ENCODE measurements around the gene CEACAM1.
"Not testable (repeated sequence)": the region's sequence is repeated elsewhere in the genome, so short reads cannot be mapped to it uniquely, and the experiment has no call there.

CEACAM1 gene

DNA sequence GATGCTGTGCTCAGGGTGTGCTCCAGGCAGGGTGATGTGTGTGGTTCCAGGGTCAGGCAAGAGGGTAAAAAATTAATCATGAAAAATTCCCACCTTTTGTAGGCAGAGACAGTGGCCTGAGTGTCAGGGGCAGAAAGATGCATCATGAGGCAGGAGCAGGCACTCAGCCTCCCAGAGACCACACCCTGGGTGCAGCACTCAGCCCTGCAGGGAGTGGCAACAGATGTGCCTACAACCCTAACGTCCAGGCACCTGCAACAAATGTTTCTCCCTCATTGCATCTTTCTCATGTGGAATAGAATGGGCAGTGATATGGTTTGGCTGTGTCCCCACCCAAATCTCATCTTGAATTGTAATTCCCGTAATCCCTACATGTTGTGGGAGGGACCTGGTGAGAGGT is 19.6 kb upstream of the CEACAM1 start:
- no peak for ATAC-seq

DNA sequence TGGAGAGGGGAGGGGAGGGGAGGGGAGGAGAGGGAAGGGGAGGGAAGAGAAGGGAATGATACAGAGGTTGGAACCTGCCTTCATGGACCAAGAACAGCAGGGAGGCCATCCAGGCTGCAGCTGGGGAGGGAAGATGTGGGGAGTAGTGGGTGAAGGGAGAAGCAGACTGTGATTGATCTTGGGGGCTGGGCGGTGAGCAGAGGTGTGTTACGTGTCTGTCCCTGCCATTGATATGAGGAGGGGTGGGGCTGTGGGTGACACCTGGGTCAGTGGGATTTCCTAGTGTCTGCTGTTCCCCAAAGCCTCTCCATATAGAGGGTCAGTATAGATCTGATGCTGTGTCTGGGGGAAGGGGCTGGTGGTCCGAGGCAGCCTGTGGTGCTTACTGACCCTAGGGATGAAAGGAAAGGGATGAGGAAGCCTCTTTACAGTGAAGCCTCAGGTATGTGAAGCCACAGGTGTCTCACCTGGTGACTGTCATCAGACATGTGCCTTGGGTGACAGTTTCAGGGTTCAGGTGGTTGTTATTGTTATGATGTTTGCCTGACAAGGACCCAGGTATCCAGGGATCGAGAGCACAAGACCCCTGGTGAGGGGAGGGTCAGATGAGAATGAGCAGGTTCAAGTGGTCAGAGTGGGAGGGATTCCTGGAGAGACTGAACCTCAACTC is 18.7 kb upstream of the CEACAM1 start:
- ATAC-seq = no peak

DNA sequence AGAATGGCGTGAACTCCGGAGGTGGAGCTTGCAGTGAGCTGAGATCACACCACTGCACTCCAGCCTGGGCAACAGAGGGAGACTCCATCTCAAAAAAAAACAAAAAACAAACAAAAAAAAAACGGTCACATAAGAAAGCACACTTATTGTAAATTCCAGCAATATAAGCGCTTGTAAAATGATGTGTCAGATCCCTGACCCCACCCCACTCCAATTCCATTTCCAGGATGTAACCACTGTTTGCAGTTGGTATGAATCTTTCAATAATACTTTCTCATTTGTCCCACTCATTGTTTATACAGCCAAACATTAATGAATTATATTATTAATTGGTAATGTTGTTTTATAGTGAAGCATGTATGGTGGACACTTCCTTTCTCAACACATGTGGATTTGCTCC is 15.9 kb upstream of the CEACAM1 start:
- no peak for ATAC-seq

DNA sequence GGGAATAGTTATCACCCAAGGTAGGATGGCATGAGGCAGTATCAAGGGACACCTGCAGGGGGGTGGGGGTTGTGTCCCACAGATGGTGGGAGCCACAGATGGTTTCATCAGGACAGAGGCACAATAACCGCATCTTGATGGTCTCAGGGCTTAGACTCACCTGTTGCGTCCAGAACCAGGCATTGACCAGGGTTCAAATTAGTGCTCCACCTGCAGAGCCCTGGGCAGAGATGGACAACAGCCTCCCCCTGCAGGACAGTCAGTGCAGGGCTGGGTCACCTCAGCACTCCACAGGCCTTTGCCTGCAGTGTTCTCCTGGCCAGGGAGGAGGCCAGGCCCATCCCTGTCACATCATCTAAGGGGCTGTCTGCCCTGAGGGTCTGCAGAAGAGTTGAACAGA is 14.5 kb upstream of the CEACAM1 start:
- ATAC-seq = no peak

- ATAC-seq = no peak
Observed at GRCh38 chr19:42540071-42540553, 11.8 kb upstream of the CEACAM1 start.

DNA sequence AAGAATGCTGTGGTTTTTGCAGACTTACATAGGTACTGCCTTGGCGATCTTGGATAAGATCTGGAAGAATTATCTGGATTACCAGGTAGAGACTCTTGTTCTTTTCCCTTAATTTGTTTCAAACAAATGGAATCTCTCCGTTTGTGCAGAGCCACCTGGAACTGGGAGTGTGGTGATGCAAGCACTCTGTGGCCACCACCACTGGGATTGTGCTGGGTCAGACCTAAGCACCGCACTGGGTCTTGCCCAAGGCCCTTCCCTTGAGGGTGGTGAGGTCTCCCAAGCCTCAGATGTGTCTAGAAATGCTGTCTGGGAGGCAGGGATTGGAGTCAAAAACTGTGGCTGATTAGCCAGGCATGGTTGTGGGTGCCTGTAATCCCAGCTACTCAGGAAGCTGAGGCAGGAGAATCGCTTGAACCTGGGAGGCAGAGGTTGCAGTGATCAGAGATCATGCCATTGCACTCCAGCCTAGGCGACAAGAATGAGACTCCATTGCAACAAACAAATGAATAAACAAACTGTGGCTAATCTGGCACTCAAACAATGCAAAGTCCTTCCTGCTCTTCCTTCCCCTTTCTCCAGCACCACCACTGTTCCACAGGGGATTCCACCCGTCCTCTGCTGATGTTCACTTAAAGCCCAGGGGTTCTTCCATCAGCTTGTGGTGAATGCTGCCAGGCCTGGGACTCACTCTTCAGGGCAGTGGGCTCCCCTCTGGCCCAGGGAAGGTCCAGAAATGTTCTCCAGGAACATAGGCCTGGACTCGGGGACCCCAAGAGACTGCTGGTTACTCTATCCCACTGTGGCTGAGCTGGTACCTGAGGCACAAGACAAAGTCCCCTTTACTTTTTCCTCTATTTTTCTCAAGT is 10.8 kb upstream of the CEACAM1 start:
- ATAC-seq = no peak

GRCh38 chr19:42535276-42535675 is 7.0 kb upstream of the CEACAM1 start:
- ATAC-seq = not testable (repeated sequence)

DNA sequence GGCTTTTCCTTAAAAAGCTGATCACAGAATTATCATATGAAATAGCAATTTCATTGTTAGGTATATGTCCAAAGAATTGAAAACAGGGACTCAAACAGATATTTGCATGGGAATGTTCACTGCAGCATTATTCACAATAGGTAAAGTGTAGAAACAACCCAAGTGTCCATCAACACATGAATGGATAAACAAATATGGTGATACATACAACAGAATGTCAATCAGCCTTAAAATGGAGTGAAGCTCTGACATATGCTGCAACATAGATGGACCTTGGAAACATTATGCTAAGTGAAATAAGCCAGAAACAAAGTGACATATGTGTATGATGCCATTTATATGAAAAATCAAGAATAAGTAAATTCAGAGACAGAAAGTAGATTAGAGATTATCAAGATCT is 6.1 kb upstream of the CEACAM1 start:
- no peak for ATAC-seq

DNA sequence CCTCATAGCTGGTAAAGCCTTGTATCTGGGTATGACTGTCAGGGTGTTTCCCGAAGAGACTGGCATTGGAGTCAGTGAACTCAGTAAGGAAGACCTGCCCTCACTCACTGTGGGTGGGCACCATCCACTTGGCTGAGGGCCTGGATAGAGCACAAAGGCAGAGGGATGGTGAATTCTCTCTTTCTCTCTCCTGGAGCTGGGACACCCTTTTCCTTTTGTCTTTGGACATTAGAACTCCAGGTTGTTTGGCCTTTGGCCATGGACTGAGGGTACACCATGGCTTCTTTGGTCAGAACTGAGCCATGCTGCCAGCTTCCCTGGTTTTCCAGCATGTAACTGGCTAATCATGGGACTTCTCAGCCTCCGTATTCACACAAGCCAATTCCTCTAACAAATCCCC is 4.6 kb upstream of the CEACAM1 start:
- ATAC-seq = no peak

DNA sequence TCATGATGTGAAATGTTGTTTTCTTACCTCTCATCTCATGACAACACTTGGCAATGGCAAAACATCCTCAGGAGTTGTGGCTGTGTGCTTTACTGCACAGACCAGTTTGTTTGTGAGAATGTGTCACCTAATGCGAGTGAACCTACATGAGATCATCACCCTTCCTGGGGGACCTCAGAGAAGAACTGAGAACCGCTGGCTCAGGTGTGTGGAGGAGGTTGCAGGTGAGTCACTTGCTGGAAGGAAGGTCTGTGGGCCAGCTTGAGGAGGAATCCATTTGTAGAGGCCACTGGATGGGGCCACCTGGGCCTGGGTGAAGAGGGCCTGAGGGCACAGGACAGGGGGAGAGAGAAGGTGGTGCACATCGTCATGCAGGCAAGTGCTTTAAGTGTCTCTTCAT is 3.0 kb upstream of the CEACAM1 start:
- ATAC-seq = peak; percentile 36 to 44

- peak; percentile 76 to 80 for ATAC-seq
Observed at GRCh38 chr19:42529248-42529764, 1.0 kb upstream of the CEACAM1 start.

DNA sequence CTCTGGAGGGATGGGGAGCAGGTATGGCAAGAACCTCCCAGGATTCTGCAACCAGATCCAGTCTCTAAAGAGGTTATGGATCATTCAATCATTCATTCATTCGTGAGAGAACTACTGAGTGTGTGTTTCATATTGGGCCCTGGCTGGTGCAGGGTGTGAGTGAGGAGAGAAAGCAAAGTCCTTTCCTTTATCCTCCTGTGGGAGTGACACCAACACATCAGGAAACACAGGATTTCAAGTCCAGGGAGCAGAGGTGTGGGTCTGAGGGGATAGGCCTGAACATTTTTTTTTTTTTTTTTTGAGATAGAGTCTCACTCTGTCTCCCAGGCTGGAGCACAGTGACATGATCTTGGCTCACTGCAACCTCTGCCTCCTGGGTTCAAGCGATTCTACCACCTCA is 3.3 kb downstream of the CEACAM1 start:
- ATAC-seq = no peak

- ATAC-seq = no peak
Observed at GRCh38 chr19:42524250-42524649, 4.0 kb downstream of the CEACAM1 start.

DNA sequence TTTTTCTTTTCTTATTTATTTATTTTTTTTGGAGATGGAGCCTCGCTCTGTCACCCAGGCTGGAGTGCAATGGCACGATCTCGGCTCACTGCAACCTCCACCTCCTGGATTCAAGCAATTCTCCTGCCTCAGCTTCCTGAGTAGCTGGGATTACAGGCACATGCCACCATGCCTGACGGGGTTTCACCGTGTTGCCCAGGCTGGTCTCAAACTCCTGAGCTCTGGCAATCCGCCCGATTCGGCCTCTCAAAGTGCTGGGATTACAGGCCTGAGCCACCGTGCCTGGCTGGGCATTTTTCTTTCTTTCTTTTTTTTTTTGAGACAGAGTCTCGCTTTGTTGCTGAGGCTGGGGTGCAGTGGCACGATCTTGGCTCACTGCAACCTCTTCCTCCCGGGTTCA is 6.0 kb downstream of the CEACAM1 start:
- not testable (repeated sequence) for ATAC-seq

GRCh38 chr19:42521346-42522030 is 6.8 kb downstream of the CEACAM1 start:
- ATAC-seq = no peak

- ATAC-seq = no peak
Observed at GRCh38 chr19:42519108-42519507, 9.2 kb downstream of the CEACAM1 start.

DNA sequence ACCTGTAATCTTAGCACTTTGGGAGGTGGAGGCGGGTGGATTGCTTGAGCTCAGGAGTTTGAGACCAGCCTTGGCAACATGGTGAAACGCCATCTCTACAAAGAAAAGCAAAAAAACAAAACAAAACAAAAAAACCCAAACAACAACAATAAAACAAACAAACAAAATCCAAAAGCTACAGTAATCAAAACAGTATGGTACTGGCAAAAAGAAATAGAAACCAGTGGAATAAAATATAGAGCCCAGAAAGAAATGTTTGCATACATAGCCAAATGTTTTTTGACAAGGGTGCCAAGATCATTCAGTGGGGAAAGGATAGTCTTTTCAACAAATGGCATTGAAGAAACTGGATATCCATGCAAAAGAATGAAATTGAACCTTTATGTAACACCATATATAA is 11.5 kb downstream of the CEACAM1 start:
- no peak for ATAC-seq

DNA sequence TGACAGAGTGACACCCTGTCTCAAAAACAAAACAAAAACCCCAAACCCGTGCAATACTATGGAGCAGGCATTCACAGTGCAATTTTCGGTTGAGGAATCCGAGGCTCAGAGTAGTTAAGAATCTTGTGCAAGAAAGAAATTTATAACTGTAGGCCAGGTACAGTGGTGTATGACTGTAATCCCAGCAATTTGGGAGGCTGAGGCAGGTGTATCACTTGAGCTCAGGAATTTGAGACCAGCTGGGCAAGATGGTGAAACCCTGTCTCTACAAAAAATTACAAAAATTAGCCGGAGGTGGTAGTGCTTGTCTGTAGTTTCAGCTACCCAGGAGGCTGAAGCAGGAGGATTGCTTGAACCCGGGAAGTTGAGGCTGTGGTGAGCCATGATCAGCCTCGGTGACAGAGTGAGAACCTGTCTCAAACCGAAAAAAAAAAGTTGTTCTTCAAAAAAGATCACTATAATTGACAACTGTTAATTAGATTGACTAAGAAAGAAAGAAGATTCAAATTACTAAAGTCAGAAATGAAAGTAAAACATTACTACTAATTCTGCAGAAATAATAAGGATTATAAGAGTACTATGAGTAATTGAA is 12.9 kb downstream of the CEACAM1 start:
- ATAC-seq = peak; percentile 63 to 80

DNA sequence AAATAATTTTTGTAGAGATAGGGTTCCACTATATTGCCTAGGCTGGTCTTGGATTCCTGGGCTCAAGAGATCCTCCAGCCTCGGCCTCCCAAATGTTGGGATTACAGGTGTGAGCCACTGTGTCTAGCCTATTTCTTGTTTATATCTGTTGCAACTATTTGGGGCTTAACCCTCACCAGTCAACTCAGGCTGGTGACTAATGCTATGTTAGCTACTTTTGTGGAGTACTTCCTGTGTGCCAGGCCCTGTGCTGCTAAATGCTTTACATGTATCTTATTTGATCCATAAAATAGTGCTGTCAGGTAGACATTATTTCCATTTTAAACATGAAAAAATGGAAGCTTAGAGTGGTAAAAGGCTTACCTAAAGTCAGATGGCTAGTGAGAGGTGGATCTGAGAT is 13.8 kb downstream of the CEACAM1 start:
- ATAC-seq = peak in 1 of 2 donors; percentile 29

DNA sequence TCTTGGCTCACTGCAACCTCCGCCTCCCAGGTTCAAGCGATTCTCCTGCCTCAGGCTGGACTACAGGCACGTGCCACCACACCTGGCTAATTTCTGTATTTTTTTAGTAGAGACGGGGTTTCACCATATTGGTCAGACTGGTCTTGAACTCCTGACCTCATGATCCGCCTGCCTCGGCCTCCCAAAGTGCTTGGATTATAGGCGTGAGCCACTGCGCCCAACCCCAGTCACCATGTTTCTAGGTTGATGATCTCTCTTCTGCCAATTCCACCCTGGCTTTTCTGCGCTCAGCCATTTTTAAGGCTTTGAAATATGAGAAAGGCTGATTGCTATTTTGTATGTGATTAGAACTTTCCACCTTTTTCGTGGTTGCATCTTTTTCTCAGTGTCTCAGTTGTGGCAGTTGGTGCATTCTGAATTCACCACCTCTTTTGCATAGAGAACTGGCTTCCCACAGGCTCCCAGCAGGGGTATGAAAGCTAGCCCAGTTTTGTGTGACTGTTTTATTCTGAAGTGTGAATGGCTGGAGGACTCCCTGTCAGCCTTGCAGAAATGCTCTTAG is 15.5 kb downstream of the CEACAM1 start:
- peak; percentile 48 to 49 for ATAC-seq

GRCh38 chr19:42512130-42512636 is 16.1 kb downstream of the CEACAM1 start:
- no peak for ATAC-seq

GRCh38 chr19:42511340-42511739 is 16.9 kb downstream of the CEACAM1 start:
- ATAC-seq = no peak
